VCaP (cell line): Measurements from ENCODE around the gene NDUFAF4.
"Not testable (repeated sequence)": the region's sequence is repeated elsewhere in the genome, so short reads cannot be mapped to it uniquely, and the experiment has no call there.

Experiments used
- H3K27ac ChIP-seq: fragments of 450-650 bp; 2 replicates; pipeline ENCODE4 v1.5.1; 2017
- TF ChIP-seq, protein P1 (sequence below): fragments of 450-650 bp; conservative IDR thresholded peaks from 2 replicates; pipeline ENCODE4 v1.5.1; 2017; ENCODE audit warnings: mild to moderate bottlenecking, moderate library complexity

The NDUFAF4 gene

DNA sequence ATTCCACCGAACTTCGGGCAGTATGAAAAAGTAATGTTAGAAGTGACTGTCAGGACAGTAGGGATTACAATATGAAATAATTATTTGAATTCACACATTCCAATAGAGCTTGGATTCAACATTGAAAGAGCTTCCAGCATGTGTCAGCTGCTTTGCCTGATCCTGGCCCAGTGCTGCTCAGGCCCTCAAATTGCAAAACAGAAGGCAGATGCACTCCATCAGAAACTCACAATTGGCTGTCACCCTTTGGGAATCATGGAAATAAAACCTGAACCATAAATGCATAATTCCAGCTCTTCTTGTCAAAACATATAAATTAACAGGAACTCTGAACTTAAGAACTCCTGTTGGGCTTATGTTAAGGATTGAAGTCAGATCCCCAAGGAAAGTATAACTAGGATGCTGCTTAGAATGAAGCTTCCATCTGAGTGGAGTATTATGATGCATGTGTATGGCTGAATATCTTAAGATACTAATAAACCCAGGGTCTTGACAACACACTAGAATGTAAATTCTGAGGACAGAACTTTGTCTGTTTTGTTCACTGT, 1.8 kb upstream of the NDUFAF4 start:
- no peak overlapping the region for H3K27ac ChIP-seq
- TF ChIP-seq, protein P1, sequence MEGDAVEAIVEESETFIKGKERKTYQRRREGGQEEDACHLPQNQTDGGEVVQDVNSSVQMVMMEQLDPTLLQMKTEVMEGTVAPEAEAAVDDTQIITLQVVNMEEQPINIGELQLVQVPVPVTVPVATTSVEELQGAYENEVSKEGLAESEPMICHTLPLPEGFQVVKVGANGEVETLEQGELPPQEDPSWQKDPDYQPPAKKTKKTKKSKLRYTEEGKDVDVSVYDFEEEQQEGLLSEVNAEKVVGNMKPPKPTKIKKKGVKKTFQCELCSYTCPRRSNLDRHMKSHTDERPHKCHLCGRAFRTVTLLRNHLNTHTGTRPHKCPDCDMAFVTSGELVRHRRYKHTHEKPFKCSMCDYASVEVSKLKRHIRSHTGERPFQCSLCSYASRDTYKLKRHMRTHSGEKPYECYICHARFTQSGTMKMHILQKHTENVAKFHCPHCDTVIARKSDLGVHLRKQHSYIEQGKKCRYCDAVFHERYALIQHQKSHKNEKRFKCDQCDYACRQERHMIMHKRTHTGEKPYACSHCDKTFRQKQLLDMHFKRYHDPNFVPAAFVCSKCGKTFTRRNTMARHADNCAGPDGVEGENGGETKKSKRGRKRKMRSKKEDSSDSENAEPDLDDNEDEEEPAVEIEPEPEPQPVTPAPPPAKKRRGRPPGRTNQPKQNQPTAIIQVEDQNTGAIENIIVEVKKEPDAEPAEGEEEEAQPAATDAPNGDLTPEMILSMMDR = no peak; the same call in 1 of the 2 replicates

DNA sequence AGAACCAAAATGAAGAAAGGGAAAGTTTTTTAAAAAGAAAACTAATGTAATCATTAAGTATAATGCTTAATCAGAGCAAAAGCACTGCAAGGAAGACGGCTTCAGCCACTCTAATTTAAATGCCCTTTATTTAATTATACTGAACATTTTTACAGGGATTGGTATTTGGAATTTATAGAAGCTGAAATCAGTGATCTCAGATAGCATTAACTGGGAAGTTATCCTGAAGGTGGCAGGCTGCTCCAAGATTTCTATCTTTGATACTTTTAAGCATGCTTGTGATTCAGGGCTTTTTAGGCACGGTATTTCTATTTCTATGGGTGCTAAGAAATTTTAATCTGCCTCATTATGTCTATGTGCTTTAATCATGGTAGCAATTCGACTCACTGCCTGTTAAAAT, 1.3 kb upstream of the NDUFAF4 start:
- TF ChIP-seq, protein P1 = peak; percentile 72

DNA sequence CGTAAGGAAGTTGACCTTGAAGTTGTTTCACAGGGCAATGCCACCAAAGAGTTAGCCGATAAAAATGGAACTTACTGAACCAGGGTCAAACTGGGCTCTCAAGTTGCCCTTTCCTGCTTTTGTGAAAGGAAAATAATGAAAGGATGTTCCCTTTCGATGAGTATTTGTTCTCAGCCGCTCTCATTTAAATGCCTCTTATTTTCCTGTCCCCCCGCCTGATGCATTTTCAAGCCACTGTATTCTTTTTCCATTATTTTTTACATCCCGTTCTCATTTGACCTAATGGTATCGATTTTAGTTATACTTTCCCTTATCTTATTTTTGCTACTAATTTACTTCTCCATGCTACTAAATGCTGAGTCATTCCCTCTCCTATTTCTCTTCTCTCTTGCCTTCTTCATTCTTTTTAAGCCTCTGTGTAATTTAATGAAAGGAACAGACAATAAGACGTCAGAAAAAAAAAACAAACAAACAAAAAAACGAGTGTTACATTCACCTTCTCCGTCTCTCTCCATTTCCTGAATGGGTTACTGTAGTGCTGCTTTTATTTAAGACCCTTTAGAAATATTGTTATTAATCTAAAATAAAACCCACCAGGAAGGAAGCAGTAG, 655 bp upstream of the NDUFAF4 start:
- TF ChIP-seq, protein P1 = no peak
- H3K27ac ChIP-seq = peak overlapping the region; percentile 83

More for the DNA sequence above, 1.3 kb upstream of the NDUFAF4 start:
- H3K27ac ChIP-seq = no peak overlapping the region

- no peak overlapping the region for H3K27ac ChIP-seq
- TF ChIP-seq, protein P1 = no peak
Measured at GRCh38 chr6:96889146-96889545, 8.5 kb downstream of the NDUFAF4 start.

DNA sequence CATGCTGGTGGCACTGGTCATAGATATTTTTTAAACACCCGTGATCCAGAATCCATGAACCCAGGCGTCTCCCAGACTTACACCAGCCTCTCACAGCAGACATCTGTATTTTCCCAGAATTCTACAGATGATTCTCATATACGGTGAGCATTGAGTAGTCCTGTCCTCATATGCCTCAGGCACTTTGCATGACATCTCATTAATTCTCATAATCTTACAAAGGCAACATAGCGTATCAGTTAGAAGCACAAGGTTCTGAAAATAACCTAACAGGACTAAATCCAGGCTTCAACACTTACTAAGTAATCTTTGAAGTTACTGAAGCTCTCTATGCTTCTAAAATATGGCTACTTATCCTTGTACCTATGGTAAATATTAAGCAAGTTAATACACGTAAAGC, 8.9 kb downstream of the NDUFAF4 start:
- H3K27ac ChIP-seq = no peak overlapping the region
- TF ChIP-seq, protein P1 = no peak

GRCh38 chr6:96886519-96886918, 11.2 kb downstream of the NDUFAF4 start:
- TF ChIP-seq, protein P1 = no peak
- H3K27ac ChIP-seq = no peak overlapping the region

GRCh38 chr6:96885187-96885631, 12.5 kb downstream of the NDUFAF4 start:
- not testable (repeated sequence) for H3K27ac ChIP-seq

DNA sequence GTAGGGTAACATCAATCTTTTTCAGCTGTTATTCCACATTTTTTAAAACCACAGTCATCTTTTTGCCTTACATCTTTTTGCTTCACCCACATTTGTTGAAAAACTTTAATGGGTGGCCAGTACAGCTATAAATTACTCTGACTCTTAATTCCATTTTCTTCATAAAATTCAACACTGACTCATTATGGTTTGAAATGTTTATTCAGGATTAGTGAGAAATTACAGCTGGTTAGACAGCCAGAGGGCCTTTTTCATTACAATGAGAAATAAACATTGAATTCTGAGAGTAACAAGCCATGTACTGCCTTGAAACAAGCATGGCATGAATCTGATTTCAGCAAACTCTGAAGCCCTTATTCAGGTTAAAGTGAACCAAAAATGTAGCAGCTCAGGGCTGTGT, 19.5 kb downstream of the NDUFAF4 start:
- TF ChIP-seq, protein P1 = no peak
- no peak overlapping the region for H3K27ac ChIP-seq
